ENCODE results near the gene SH2B3.
"Not testable (repeated sequence)": the region's sequence is repeated elsewhere in the genome, so short reads cannot be mapped to it uniquely, and the experiment has no call there.

Gene SH2B3

GRCh38 chr12:111445726-111446581 lies 40.2 kb downstream of the SH2B3 start:
- DNase-seq, result peak; percentile 61 to 85

- DNase-seq, result no peak
Measured at GRCh38 chr12:111446631-111447570, 41.2 kb downstream of the SH2B3 start.

- no peak for DNase-seq
Measured at GRCh38 chr12:111447571-111448265, 42.0 kb downstream of the SH2B3 start.

GRCh38 chr12:111448266-111448830 lies 42.6 kb downstream of the SH2B3 start:
- no peak for DNase-seq

- DNase-seq, result no peak
Measured at GRCh38 chr12:111448846-111449790, 43.4 kb downstream of the SH2B3 start.

- DNase-seq, result no peak
Measured at GRCh38 chr12:111450676-111451075, 45.0 kb downstream of the SH2B3 start.

- DNase-seq, result no peak
Measured at GRCh38 chr12:111451232-111451631, 45.5 kb downstream of the SH2B3 start.

GRCh38 chr12:111451649-111452129 lies 46.0 kb downstream of the SH2B3 start:
- peak in 1 of 2 experiments; percentile 29 for DNase-seq

- no peak for DNase-seq
Measured at GRCh38 chr12:111453071-111453989, 47.6 kb downstream of the SH2B3 start.

- DNase-seq, result no peak
Measured at GRCh38 chr12:111454311-111454710, 48.6 kb downstream of the SH2B3 start.

- no peak for DNase-seq
Measured at GRCh38 chr12:111454716-111455447, 49.2 kb downstream of the SH2B3 start.

GRCh38 chr12:111455448-111456320 lies 50.0 kb downstream of the SH2B3 start:
- no peak for DNase-seq

- DNase-seq, result no peak
Measured at GRCh38 chr12:111457071-111457470, 51.3 kb downstream of the SH2B3 start.

- DNase-seq, result no peak
Measured at GRCh38 chr12:111457577-111457976, 51.9 kb downstream of the SH2B3 start.

- DNase-seq, result no peak
Measured at GRCh38 chr12:111458546-111459172, 52.9 kb downstream of the SH2B3 start.

GRCh38 chr12:111460111-111460510 lies 54.4 kb downstream of the SH2B3 start:
- not testable (repeated sequence) for DNase-seq

- DNase-seq, result no peak
Measured at GRCh38 chr12:111462210-111462769, 56.6 kb downstream of the SH2B3 start.

Data from SHP77 (cell line).